Activated naive CD4-positive, alpha-beta T cell treated with anti-CD3 and anti-CD28 coated beads, Interleukin-2, amount 10 ng/mL, durations not matched to agents 7 days and 5 days (primary cell): Measurements from ENCODE around the gene FNDC7.
"Not testable (repeated sequence)": the region's sequence is repeated elsewhere in the genome, so short reads cannot be mapped to it uniquely, and the experiment has no call there.

Experiments
- CTCF ChIA-PET: fragments of 350-600 bp; sonication (Branson Sonifier 250); formaldehyde crosslinking; loops from one replicate; lab custom pipeline; 2021; ENCODE audit warnings: antibody characterized with exemption; lab: Charles Lee
- DNase-seq: peaks from one replicate; pipeline ENCODE4 v3.0.0-alpha.2; 2020
- H3K27ac Mint-ChIP-seq: one replicate; pipeline ENCODE4 v1.8.0; 2021; ENCODE audit warnings: mild to moderate bottlenecking, moderate library complexity, mixed read lengths
- H3K27me3 Mint-ChIP-seq: one replicate; pipeline ENCODE4 v1.8.0; 2021; ENCODE audit warnings: mild to moderate bottlenecking, mixed read lengths
- H3K36me3 Mint-ChIP-seq: one replicate; pipeline ENCODE4 v1.8.0; 2021; ENCODE audit warnings: mixed read lengths
- H3K4me1 Mint-ChIP-seq: one replicate; pipeline ENCODE4 v1.8.0; 2021; ENCODE audit warnings: mixed read lengths
- H3K4me3 Mint-ChIP-seq: one replicate; pipeline ENCODE4 v1.8.0; 2021; ENCODE audit warnings: mild to moderate bottlenecking, moderate library complexity, mixed read lengths
- H3K9me3 Mint-ChIP-seq: one replicate; pipeline ENCODE4 v1.8.0; 2021; ENCODE audit warnings: mixed read lengths

FNDC7 gene, protein sequence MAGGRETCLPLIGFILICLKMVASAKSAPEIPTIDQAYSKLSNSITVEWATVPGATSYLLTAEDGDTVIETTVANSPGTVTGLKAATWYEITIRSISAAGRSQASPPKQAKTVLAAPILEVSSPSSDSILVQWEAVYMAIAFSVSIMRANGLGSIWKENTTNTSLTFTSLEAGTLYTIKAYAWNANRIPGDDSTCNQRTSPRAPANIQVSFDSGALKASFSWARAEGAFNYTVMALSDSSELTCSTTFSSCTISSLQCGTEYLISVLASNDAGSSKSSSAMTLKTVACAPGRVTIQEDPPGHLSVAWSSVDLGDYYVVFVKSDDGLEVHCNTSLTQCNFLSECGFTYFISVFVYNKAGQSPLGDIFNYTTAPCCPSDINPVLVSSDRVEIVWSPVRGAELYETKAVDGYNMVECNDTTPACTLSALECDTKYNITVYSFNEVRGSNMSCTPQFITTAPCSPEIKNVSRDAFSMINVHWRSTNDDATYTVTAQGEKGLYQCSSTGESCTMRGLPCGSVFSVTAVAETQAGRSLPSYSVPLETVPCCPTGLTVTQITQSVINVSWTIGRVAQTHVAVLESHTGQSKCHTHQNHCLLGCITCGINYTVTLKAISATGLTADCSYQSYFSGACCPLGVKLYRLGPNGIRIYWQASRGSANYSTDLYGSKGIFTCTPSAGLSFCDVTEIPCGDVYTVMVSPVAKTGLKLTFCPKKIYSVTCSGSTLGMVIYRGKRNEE

GRCh38 chr1:108712606-108713150 lies at the start of gene FNDC7:
FNDC7 (plus strand) TSS chr1:108712908; CDS start chr1:108712934, 26 bp downstream.
- CTCF ChIA-PET = interaction anchor here (0.5 kb wide), 1 partner anchor 500 kb away, joined by 4 read pairs; no protein-coding TSS in a partner anchor
- no peak for DNase-seq
- H3K27ac Mint-ChIP-seq = no peak within 1 kb of the TSS
- H3K27me3 Mint-ChIP-seq = peaks cover 28% of the 10 kb centered on the region
- H3K36me3 Mint-ChIP-seq = no peaks in the 10 kb centered on the region
- H3K4me1 Mint-ChIP-seq = peaks cover 8% of the 10 kb centered on the region
- no peaks in the 10 kb centered on the region for H3K9me3 Mint-ChIP-seq
- H3K4me3 Mint-ChIP-seq = no peak within 1 kb of the TSS

DNA sequence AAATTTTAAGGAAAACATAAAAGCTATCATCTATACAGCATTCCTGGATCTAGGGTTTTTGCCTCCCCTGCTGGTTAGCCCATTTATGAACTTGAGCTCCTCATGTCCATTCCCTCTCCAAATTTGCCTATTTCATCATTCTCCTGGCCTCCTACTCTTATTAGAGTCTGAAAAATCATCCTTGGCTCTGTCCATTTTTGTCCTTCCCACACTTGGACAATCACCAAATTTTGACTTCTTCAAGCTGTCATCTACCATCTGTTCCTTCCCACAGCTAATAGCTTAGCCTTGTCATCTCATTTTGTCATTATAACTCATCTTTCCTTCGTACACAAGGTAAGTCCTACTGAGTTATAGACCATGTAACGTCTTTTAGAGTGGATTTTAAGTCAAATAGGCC lies 49.6 kb upstream of the FNDC7 start:
- Mint-ChIP-seq H3K4me1 (peaks cover 38% of the 10 kb centered on the region), H3K27ac (peak overlapping the region; percentile 61), H3K4me3 (no peak overlapping the region), H3K27me3 (no peaks in the 10 kb centered on the region), H3K9me3 (no peaks in the 10 kb centered on the region), H3K36me3 (peaks cover 4% of the 10 kb centered on the region)
- DNase-seq = no peak
- CTCF ChIA-PET = interaction anchor here (0.6 to 1.8 kb wide), 4 partner anchors 16 to 535 kb away, joined by 3 to 5 read pairs (median 4); no protein-coding TSS in a partner anchor

GRCh38 chr1:108664481-108664880 lies 48.2 kb upstream of the FNDC7 start:
- no peak overlapping the region for H3K4me3 Mint-ChIP-seq
- peaks cover 33% of the 10 kb centered on the region for H3K4me1 Mint-ChIP-seq
- peaks cover 8% of the 10 kb centered on the region for H3K27me3 Mint-ChIP-seq
- H3K9me3 Mint-ChIP-seq = no peaks in the 10 kb centered on the region
- no peak overlapping the region for H3K27ac Mint-ChIP-seq
- CTCF ChIA-PET = no interaction called here
- H3K36me3 Mint-ChIP-seq = peaks cover 2% of the 10 kb centered on the region
- no peak for DNase-seq

DNA sequence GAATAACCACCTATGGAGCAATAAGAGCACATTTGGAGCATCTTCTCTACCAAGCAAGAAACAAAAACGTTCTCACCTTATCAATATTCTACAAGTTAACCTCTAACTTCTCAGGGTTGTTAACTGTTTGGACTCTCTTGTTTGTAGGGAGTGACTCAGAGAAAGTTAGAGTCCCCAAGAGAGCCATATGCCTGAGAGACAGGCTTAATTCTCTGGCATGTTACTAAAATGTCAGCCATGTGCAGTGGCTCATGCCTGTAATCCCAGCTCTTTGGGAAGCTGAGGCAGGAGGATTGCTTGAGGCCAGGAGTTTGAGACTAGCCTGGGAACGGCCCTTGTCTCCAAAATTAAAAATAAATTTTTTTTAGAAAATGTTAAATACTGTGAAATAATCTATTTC lies 47.6 kb upstream of the FNDC7 start:
- H3K9me3 Mint-ChIP-seq = no peaks in the 10 kb centered on the region
- H3K4me3 Mint-ChIP-seq = no peak overlapping the region
- peaks cover 10% of the 10 kb centered on the region for H3K27me3 Mint-ChIP-seq
- H3K36me3 Mint-ChIP-seq = no peaks in the 10 kb centered on the region
- DNase-seq = no peak
- H3K4me1 Mint-ChIP-seq = peaks cover 27% of the 10 kb centered on the region
- no peak overlapping the region for H3K27ac Mint-ChIP-seq
- CTCF ChIA-PET = no interaction called here

GRCh38 chr1:108665771-108666170 lies 46.9 kb upstream of the FNDC7 start:
- H3K27ac Mint-ChIP-seq = no peak overlapping the region
- no peaks in the 10 kb centered on the region for H3K36me3 Mint-ChIP-seq
- peaks cover 12% of the 10 kb centered on the region for H3K27me3 Mint-ChIP-seq
- no peak overlapping the region for H3K4me3 Mint-ChIP-seq
- peaks cover 22% of the 10 kb centered on the region for H3K4me1 Mint-ChIP-seq
- CTCF ChIA-PET = no interaction called here
- no peak for DNase-seq
- no peaks in the 10 kb centered on the region for H3K9me3 Mint-ChIP-seq

DNA sequence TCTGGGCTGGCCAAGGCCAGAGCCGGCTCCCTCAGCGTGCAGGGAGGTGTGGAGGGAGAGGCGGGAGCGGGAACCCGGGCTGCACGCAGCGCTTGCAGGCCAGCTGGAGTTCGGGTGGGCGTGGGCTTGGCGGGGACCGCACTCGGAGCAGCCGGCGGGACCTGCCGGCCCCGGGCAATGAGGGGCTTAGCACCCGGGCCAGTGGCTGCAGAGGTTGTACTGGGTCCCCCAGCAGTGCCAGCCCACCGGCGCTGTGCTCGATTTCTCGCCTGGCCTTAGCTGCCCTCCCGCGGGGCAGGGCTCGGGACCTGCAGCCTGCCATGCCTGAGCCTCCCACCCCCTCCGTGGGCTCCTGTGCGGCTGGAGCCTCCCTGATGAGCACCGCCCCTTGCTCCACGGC lies 45.3 kb upstream of the FNDC7 start:
- DNase-seq, H3K36me3 Mint-ChIP-seq, H3K27ac Mint-ChIP-seq, H3K4me3 Mint-ChIP-seq, H3K9me3 Mint-ChIP-seq, CTCF ChIA-PET: not testable (repeated sequence)
- H3K27me3 Mint-ChIP-seq = peaks cover 12% of the 10 kb centered on the region
- peaks cover 12% of the 10 kb centered on the region for H3K4me1 Mint-ChIP-seq

- Mint-ChIP-seq H3K9me3 (no peaks in the 10 kb centered on the region), H3K27me3 (peaks cover 12% of the 10 kb centered on the region), H3K27ac (no peak overlapping the region), H3K36me3 (no peaks in the 10 kb centered on the region), H3K4me3 (no peak overlapping the region), H3K4me1 (peaks cover 3% of the 10 kb centered on the region)
- DNase-seq = no peak
- CTCF ChIA-PET = no interaction called here
Measured at GRCh38 chr1:108668777-108669176, 43.9 kb upstream of the FNDC7 start.

DNA sequence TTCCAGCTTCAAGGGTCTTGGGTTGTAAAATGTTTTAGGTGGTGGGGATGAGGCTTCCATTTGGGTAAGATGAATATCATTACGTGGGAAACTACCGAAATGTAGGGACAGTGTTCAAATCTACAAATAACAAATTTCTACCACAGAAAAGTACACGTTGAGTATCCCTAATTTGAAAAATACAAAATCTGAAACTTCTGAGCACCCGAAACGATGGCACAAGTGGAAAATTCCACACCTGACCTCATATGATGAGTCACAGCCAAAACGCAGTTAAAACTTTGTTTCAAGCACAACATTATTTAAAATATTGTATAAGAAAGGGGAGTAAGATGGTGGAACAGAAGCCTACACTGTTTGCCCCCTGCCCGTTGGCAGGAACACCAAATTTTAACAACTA lies 43.0 kb upstream of the FNDC7 start:
- CTCF ChIA-PET = no interaction called here
- Mint-ChIP-seq H3K36me3 (no peaks in the 10 kb centered on the region), H3K27me3 (peaks cover 12% of the 10 kb centered on the region), H3K4me3 (no peak overlapping the region), H3K27ac (no peak overlapping the region), H3K9me3 (no peaks in the 10 kb centered on the region), H3K4me1 (peaks cover 3% of the 10 kb centered on the region)
- no peak for DNase-seq

GRCh38 chr1:108670131-108670773 lies 42.5 kb upstream of the FNDC7 start:
- peaks cover 3% of the 10 kb centered on the region for H3K4me1 Mint-ChIP-seq
- CTCF ChIA-PET = interaction anchor here (0.5 kb wide), 1 partner anchor 26 kb away, joined by 3 read pairs; no protein-coding TSS in a partner anchor
- H3K4me3 Mint-ChIP-seq = no peak overlapping the region
- no peaks in the 10 kb centered on the region for H3K36me3 Mint-ChIP-seq
- H3K9me3 Mint-ChIP-seq = no peaks in the 10 kb centered on the region
- DNase-seq = no peak
- H3K27ac Mint-ChIP-seq = no peak overlapping the region
- peaks cover 16% of the 10 kb centered on the region for H3K27me3 Mint-ChIP-seq

- Mint-ChIP-seq H3K9me3 (no peaks in the 10 kb centered on the region), H3K27ac (no peak overlapping the region), H3K4me3 (no peak overlapping the region), H3K27me3 (peaks cover 19% of the 10 kb centered on the region), H3K4me1 (peaks cover 3% of the 10 kb centered on the region), H3K36me3 (no peaks in the 10 kb centered on the region)
- CTCF ChIA-PET = no interaction called here
- DNase-seq = no peak
Measured at GRCh38 chr1:108671143-108671542, 41.6 kb upstream of the FNDC7 start.

DNA sequence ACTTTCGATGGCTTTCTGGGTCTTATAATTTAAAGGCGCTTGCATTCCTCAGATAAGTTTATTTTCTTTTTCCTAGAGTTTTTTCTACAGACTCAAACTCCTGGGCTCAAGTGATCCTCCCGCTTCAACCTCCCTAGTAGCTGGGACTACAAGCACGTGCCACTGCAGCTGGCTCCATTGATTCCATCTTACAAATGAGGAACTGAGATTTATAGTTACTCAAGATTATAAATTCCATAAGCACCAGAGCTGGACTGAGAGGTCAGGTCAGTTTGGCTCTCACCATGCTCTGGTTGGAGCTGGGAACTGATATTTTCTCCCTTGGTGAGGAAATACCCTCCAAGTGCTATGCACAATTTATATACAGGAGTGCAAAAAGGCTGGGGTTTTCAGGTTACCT lies 34.0 kb upstream of the FNDC7 start:
- DNase-seq = no peak
- CTCF ChIA-PET = interaction anchor here (1.1 kb wide), 1 partner anchor 13 kb away, joined by 3 read pairs; no protein-coding TSS in a partner anchor
- no peak overlapping the region for H3K27ac Mint-ChIP-seq
- H3K4me3 Mint-ChIP-seq = no peak overlapping the region
- peaks cover 15% of the 10 kb centered on the region for H3K4me1 Mint-ChIP-seq
- H3K36me3 Mint-ChIP-seq = no peaks in the 10 kb centered on the region
- peaks cover 18% of the 10 kb centered on the region for H3K27me3 Mint-ChIP-seq
- no peaks in the 10 kb centered on the region for H3K9me3 Mint-ChIP-seq

GRCh38 chr1:108679586-108680213 lies 33.0 kb upstream of the FNDC7 start:
- no peak for DNase-seq
- CTCF ChIA-PET = no interaction called here
- Mint-ChIP-seq H3K27ac (no peak overlapping the region), H3K4me3 (no peak overlapping the region), H3K9me3 (no peaks in the 10 kb centered on the region), H3K4me1 (peaks cover 15% of the 10 kb centered on the region), H3K27me3 (peaks cover 19% of the 10 kb centered on the region), H3K36me3 (no peaks in the 10 kb centered on the region)

DNA sequence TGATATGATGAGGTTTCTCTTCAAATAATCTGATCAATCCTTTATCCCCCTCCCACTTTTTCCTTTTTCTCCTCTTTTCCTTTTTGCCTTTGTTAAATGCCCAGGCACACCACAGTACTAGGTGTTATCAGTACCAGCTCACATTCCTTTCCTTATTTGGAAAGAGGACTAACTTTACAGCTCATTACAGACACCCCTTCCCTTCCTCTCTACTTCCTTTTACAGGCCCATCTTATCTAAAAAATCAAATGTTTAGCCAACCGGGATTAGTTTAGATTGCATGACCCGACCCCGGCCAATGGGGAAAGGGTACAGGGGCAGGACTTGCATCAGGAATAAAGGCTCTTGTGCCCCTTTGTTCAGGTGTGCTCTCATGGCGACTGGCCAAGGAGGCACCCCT lies 31.0 kb upstream of the FNDC7 start:
- H3K27me3 Mint-ChIP-seq = peaks cover 16% of the 10 kb centered on the region
- CTCF ChIA-PET = interaction anchor here (1.5 to 1.8 kb wide), 2 partner anchors 11 to 13 kb away, joined by 4 to 9 read pairs; partner anchors contain the start of gene PRPF38B
- not testable (repeated sequence) for H3K9me3 Mint-ChIP-seq, DNase-seq, H3K27ac Mint-ChIP-seq, H3K36me3 Mint-ChIP-seq, H3K4me3 Mint-ChIP-seq
- peaks cover 15% of the 10 kb centered on the region for H3K4me1 Mint-ChIP-seq
